Epithelial cell of proximal tubule (primary cell): ENCODE data around the gene ZNF776. TPM values are rescaled to one million over a fixed set of nuclear protein-coding genes. Genes with fewer than 3 reads are reported as not detected.
"Not testable (repeated sequence)": the region's sequence is repeated elsewhere in the genome, so short reads cannot be mapped to it uniquely, and the experiment has no call there.

Experiments
- DNase-seq: peaks from one replicate; pipeline ENCODE4 v3.0.0-alpha.2; 2011; ENCODE audit warnings: low read depth
- H3K4me3 ChIP-seq: 2 replicates; pipeline ENCODE4 v1.5.1; 2011; ENCODE audit warnings: low read depth, mild to moderate bottlenecking, low read length
- total RNA-seq: library from RNA; depleted of rRNA; stranded (reverse); fragments of >200 nt; gene quantifications from 2 replicates; pipeline ENCODE4 v1.2.3, GENCODE V29; 2015
- TF ChIP-seq, protein P1 (sequence below): conservative IDR thresholded peaks from 2 replicates; pipeline ENCODE4 v1.5.1; 2012; ENCODE audit warnings: low read depth, mild to moderate bottlenecking, low read length

The ZNF776 gene
- total RNA-seq, 1 donor from 2014 or later = 8.6 TPM

DNA sequence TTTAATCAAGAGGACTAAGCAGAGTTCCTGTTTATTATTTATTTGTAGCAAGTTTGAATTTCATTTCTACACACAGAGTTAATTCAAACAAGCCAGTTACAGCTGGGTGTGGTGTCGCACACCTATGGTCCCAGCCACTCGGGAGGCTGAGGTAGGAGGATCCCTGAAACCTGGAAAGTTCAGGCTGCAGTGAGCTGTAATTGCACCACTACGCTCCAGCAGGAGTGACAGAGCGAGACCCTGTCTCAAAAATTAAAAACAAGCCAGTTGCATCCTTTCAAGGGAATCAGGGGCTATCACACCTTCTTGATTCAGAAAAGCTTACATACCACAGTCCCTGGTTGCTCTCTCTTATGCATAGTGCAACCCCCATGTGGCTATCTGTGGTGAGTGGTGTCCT, 42.7 kb downstream of the ZNF776 start:
- TF ChIP-seq, protein P1, sequence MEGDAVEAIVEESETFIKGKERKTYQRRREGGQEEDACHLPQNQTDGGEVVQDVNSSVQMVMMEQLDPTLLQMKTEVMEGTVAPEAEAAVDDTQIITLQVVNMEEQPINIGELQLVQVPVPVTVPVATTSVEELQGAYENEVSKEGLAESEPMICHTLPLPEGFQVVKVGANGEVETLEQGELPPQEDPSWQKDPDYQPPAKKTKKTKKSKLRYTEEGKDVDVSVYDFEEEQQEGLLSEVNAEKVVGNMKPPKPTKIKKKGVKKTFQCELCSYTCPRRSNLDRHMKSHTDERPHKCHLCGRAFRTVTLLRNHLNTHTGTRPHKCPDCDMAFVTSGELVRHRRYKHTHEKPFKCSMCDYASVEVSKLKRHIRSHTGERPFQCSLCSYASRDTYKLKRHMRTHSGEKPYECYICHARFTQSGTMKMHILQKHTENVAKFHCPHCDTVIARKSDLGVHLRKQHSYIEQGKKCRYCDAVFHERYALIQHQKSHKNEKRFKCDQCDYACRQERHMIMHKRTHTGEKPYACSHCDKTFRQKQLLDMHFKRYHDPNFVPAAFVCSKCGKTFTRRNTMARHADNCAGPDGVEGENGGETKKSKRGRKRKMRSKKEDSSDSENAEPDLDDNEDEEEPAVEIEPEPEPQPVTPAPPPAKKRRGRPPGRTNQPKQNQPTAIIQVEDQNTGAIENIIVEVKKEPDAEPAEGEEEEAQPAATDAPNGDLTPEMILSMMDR = no peak
- H3K4me3 ChIP-seq = no peak overlapping the region
- DNase-seq = no peak

DNA sequence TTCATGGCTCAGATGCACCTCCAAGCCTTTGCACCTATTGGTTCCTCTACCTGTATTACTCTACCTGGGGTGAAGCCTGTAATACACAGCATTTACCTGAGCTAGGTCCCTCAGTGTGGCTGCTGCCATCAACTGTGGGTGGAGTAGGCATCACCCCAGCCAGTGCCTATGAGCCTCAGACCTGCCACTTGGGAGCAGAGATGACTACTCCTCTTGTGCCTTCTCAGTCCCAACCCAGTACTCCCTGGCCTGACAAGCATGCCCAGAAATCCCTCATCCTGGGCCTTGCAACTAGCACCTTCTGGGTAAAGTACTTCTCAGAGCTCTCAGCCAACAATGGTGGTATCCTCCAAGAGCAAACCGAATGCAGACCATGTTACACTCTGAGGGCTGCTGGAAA, 50.0 kb downstream of the ZNF776 start:
- H3K4me3 ChIP-seq, DNase-seq: not testable (repeated sequence)

DNA sequence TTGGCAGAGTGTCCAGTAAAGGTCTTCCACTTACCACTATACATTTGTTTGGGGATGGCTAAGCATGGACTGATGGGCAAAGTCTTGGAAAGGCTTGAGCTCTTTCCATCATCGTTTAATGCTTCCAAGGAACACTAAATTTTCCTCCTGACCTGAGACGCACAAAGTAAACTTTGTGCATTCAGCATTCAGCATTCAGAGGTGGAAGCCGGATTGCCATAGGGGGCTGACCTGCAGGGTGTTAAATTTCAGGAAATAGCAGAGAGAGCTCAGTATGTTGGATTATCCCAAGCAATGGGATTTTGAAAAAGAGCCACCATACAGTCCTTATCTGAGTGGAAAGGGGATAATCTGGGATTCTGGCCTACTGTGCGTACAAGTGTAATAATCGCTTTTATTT, 54.1 kb downstream of the ZNF776 start:
- TF ChIP-seq, protein P1 = no peak
- no peak for DNase-seq
- no peak overlapping the region for H3K4me3 ChIP-seq

DNA sequence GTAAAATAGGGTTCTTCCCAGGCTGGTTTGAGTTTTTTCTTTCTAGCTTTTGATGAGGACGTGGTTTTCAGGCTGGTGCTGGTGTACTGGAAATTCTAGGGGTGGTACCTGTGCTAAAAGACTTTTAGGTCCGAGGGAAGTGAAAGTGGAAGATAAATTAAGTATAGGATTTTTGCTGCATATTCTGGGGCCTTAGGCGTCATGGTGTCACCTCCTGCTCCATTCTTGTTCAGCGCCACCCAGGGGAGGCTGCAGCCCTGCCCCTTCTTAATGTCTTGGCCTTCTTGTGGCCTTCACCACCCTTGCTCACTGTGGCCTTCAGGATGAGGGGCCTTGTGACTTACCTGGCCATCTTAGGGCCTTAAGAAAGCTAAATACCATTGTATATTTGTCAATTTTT, 55.7 kb downstream of the ZNF776 start:
- no peak overlapping the region for H3K4me3 ChIP-seq
- TF ChIP-seq, protein P1 = no peak
- DNase-seq = no peak

DNA sequence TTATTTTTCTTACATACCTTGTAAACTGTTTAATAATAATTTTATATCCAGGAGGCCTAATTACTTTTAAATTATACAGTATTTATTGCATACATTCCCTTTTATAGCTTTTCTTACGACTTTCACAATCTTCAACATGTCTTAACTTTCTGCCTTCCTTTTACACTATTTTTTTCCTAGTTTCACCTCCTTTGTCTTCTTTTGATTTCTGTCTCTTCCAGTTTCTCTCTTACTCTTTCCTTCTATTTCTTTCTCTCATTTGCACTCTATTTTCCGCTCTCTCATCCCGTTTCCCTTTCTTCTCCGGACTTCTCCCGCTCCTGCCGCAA, 56.6 kb downstream of the ZNF776 start:
- H3K4me3 ChIP-seq = peak overlapping the region; percentile 74
- DNase-seq = no peak
- TF ChIP-seq, protein P1 = no peak

DNA sequence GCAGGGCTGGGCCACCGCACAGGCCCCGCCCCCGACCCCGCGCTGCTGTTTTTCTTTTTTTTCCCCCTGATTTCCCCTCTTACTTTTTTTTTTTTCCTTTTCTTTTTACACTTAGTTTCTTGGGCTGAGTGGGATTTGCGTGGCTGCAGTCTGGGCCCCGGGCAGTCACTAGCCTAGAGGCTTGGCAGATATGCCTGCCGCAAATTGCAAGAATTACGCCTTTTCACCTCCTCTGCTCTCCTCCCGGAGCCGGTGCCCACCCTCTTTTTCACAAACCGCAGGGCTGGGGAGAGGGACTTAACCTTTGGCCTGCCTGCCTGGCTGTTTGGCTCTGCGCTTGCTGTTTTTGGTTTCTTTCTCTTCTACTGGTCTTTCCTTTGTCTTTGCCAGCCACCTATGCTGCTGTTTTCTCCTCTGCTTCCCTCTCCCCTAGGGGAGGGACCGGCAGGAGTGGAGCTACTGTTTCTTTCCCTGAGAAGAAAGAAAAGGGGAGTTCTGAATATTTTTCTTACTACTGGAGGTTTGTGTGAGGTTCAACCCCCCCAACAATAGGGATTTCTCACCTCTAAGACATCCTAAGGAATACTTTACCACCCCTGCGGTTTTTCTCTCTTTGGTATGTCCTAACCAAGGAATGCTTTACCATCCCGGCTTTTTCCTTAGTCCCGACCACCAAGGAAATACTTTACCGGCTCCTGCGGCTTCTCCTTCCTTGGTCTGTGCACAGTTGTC, 57.1 kb downstream of the ZNF776 start:
- H3K4me3 ChIP-seq = peak overlapping the region; percentile 74
- TF ChIP-seq, protein P1 = no peak
- peak; percentile 40 for DNase-seq

DNA sequence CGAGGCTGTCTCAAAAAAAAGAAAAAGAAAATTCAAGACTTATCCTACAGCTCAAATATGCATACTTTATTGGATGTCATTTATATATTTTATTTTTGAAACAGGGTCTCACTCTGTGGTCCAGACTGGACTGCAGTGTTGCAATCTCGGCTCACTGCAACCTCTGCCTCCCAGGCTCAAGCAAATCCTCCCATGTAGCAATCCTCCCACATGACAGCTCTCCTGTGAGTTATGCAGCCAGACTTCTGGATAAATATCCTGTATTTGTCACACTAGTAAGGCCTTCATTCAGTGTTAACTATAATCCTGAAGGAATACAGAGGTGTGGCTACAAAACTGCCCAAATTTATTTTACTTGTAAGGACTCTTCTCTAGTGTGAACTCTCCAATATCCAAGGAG, 60.9 kb downstream of the ZNF776 start:
- DNase-seq = no peak
- TF ChIP-seq, protein P1 = no peak
- H3K4me3 ChIP-seq = no peak overlapping the region

Other genes starting within 250 kb of the ZNF776 start
- 4.6 and 5.4 TPM in 2 replicates for gene ZNF773, start 246.9 kb upstream of the ZNF776 start, total RNA-seq
- gene ZNF549, start 219.5 kb upstream of the ZNF776 start, total RNA-seq = 1.7 and 2.4 TPM in 2 replicates
- 1.8 and 4.6 TPM in 2 replicates for gene ZNF550, start 187.0 kb upstream of the ZNF776 start, total RNA-seq
- gene ZNF416, start 167.9 kb upstream of the ZNF776 start, total RNA-seq = 2.0 and 3.8 TPM in 2 replicates
- 3.6 and 4.8 TPM in 2 replicates for gene ZIK1, start 162.7 kb upstream of the ZNF776 start, total RNA-seq
- 5.4 and 10.3 TPM in 2 replicates for gene ZNF530, start 146.9 kb upstream of the ZNF776 start, total RNA-seq
- gene ZNF134, start 132.6 kb upstream of the ZNF776 start, total RNA-seq = 11.9 and 16.8 TPM in 2 replicates
- gene ZNF211, start 113.6 kb upstream of the ZNF776 start, total RNA-seq = 2.7 and 6.6 TPM in 2 replicates
- gene ZSCAN4, start 77.9 kb upstream of the ZNF776 start, total RNA-seq = not detected in 2 replicates
- 1.8 and 8.0 TPM in 2 replicates for gene ZNF551, start 64.8 kb upstream of the ZNF776 start, total RNA-seq
- 1.4 and 2.1 TPM in 2 replicates for gene ZNF154, start 37.6 kb upstream of the ZNF776 start, total RNA-seq
- gene ZNF671, start 19.2 kb upstream of the ZNF776 start, total RNA-seq = 1.3 and 3.0 TPM in 2 replicates
- gene ZNF586, start 22.9 kb downstream of the ZNF776 start, total RNA-seq = 6.7 and 6.9 TPM in 2 replicates
- gene ZNF552, start 68.1 kb downstream of the ZNF776 start, total RNA-seq = 7.0 and 8.9 TPM in 2 replicates
- 11.3 and 14.7 TPM in 2 replicates for gene ZNF587B, start 83.5 kb downstream of the ZNF776 start, total RNA-seq
- 14.4 and 16.6 TPM in 2 replicates for gene ZNF587, start 103.0 kb downstream of the ZNF776 start, total RNA-seq
- 9.3 and 16.9 TPM in 2 replicates for gene ZNF814, start 142.2 kb downstream of the ZNF776 start, total RNA-seq
- gene ZNF417, start 169.8 kb downstream of the ZNF776 start, total RNA-seq = 4.4 and 6.3 TPM in 2 replicates
- gene ZNF418, start 188.6 kb downstream of the ZNF776 start, total RNA-seq = 1.3 and 1.5 TPM in 2 replicates
- gene ZNF256, start 200.9 kb downstream of the ZNF776 start, total RNA-seq = 1.5 and 2.9 TPM in 2 replicates
- not detected in 2 replicates for gene C19orf18, start 227.7 kb downstream of the ZNF776 start, total RNA-seq